PC-9 (cell line): ENCODE results near the gene GMNC. TPM values are rescaled to one million over a fixed set of nuclear protein-coding genes. Genes with fewer than 3 reads are reported as not detected.

Experiments
- BruUV-seq: library from RNA; stranded (reverse); fragments of 400-500 nt; replicated peaks from 2 replicates; lab custom pipeline; 2021; lab: Mats Ljungman, UMichigan
- CTCF ChIA-PET: fragments of 300-600 bp; sonication (Branson Sonifier 250); formaldehyde crosslinking; loops from one replicate; lab custom pipeline; 2022; ENCODE audit warnings: antibody characterized with exemption; lab: Charles Lee
- POLR2A ChIA-PET: fragments of 300-600 bp; sonication (Branson Sonifier 250); formaldehyde crosslinking; loops from one replicate; lab custom pipeline; 2022; ENCODE audit warnings: antibody characterized with exemption; ENCODE audit not compliant: unreplicated experiment; lab: Charles Lee
- DNase-seq, 2 experiments: peaks; one replicate each; pipeline versions ENCODE4 v3.0.0 to v3.0.0-alpha.2; 2015 to 2022; ENCODE audit warnings: mixed read lengths in 1 of 2
- H2AFZ ChIP-seq: fragments of 200-600 bp; sonication (generic); 2 replicates; pipeline ENCODE4 v1.8.1; 2017; ENCODE audit warnings: antibody characterized with exemption
- H3F3A ChIP-seq: fragments of 200-600 bp; sonication (generic); 2 replicates; pipeline ENCODE4 v1.8.1; 2017; ENCODE audit warnings: antibody characterized with exemption, mild to moderate bottlenecking, low read depth; ENCODE audit not compliant: insufficient read depth
- H3K27ac ChIP-seq: fragments of 200-600 bp; sonication (generic); 2 replicates; pipeline ENCODE4 v1.6.1; 2016; ENCODE audit warnings: mixed run types
- H3K27me3 ChIP-seq: fragments of 200-600 bp; sonication (generic); 2 replicates; pipeline ENCODE4 v1.6.1; 2016; ENCODE audit warnings: low read depth, mixed run types; ENCODE audit not compliant: insufficient read depth
- H3K36me3 ChIP-seq: fragments of 200-600 bp; sonication (generic); 2 replicates; pipeline ENCODE4 v1.6.1; 2016; ENCODE audit warnings: low read depth, mixed run types
- H3K4me1 ChIP-seq: fragments of 200-600 bp; sonication (generic); replicated peaks from 2 replicates; pipeline ENCODE4 v1.6.1; 2016; ENCODE audit warnings: mixed run types; ENCODE audit not compliant: insufficient read depth
- H3K4me2 ChIP-seq: fragments of 200-600 bp; sonication (generic); 2 replicates; pipeline ENCODE4 v1.6.1; 2017; ENCODE audit warnings: mixed run types
- H3K4me3 ChIP-seq: fragments of 200-600 bp; sonication (generic); 2 replicates; pipeline ENCODE4 v1.6.1; 2016; ENCODE audit warnings: mixed run types
- H3K79me2 ChIP-seq: fragments of 200-600 bp; sonication (generic); 2 replicates; pipeline ENCODE4 v1.6.1; 2017; ENCODE audit warnings: low read depth, mixed run types
- H3K9me2 ChIP-seq: fragments of 200-600 bp; sonication (generic); 2 replicates; pipeline ENCODE4 v1.8.1; 2017; ENCODE audit warnings: mild to moderate bottlenecking; ENCODE audit not compliant: insufficient read depth
- H3K9me3 ChIP-seq: fragments of 200-600 bp; sonication (generic); 2 replicates; pipeline ENCODE4 v1.8.1; 2016; ENCODE audit warnings: low read depth; ENCODE audit not compliant: insufficient read depth
- H4K20me1 ChIP-seq: fragments of 200-600 bp; sonication (generic); 2 replicates; pipeline ENCODE4 v1.8.1; 2017; ENCODE audit not compliant: insufficient read depth
- EZH2 ChIP-seq: fragments of 200-600 bp; sonication (generic); IDR thresholded peaks from 2 replicates; pipeline ENCODE4 v1.8.0; 2017; ENCODE audit warnings: antibody characterized with exemption, low read depth
- intact Hi-C: fragments of 100-400 bp; cut with micrococcal nuclease; formaldehyde crosslinking; loops from one replicate; pipeline ENCODE4 v1.10.0; 2022; ENCODE audit not compliant: unreplicated experiment
- total RNA-seq: library from RNA; stranded (reverse); gene quantifications from 2 replicates; pipeline ENCODE4 v1.2.3, GENCODE V29; 2021
- TF ChIP-seq, protein P1 (sequence below): fragments of 200-600 bp; sonication (generic); conservative IDR thresholded peaks from 2 replicates; pipeline ENCODE4 v1.6.1; 2017; ENCODE audit warnings: mixed run types, antibody characterized with exemption, mild to moderate bottlenecking, moderate library complexity

The GMNC gene
- total RNA-seq, 1 experiment from 2014 or later, result not detected

DNA sequence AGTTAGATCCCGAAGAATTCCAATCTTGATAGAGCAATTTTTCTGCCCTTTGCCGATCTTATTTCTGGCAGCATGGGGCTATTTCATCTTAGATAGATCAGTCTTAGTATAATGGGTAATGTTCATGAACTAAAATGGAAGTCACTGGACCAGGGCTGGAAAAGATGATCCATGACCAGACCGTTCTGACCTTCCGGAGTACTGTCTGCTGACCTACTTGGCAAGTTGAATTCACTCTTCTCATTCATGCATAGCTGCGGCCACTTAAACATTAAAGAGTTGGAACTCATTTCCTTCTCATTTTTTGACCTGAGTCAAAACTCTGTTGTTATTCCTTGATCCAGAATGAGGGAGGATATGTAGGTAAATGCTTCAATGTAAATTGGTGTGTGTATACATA lies 32.5 kb downstream of the GMNC start:
- ChIA-PET POLR2A (interaction anchor here (0.6 kb wide), 1 partner anchor 1585 kb away, joined by 5 read pairs; no protein-coding TSS in a partner anchor), CTCF (no interaction called here)
- intact Hi-C loops, result no loop called here
- Histone ChIP-seq H3K9me2 (no peaks in the 10 kb centered on the region), H3K36me3 (no peaks in the 10 kb centered on the region), H2AFZ (no peak overlapping the region), H3K79me2 (no peaks in the 10 kb centered on the region), H3K27ac (no peak overlapping the region), H3K4me2 (no peak overlapping the region), H3K4me1 (no peaks in the 10 kb centered on the region), H3F3A (no peaks in the 10 kb centered on the region), H3K27me3 (no peaks in the 10 kb centered on the region), H3K4me3 (no peak overlapping the region), H3K9me3 (no peaks in the 10 kb centered on the region), H4K20me1 (no peaks in the 10 kb centered on the region)
- TF ChIP-seq, protein P1, sequence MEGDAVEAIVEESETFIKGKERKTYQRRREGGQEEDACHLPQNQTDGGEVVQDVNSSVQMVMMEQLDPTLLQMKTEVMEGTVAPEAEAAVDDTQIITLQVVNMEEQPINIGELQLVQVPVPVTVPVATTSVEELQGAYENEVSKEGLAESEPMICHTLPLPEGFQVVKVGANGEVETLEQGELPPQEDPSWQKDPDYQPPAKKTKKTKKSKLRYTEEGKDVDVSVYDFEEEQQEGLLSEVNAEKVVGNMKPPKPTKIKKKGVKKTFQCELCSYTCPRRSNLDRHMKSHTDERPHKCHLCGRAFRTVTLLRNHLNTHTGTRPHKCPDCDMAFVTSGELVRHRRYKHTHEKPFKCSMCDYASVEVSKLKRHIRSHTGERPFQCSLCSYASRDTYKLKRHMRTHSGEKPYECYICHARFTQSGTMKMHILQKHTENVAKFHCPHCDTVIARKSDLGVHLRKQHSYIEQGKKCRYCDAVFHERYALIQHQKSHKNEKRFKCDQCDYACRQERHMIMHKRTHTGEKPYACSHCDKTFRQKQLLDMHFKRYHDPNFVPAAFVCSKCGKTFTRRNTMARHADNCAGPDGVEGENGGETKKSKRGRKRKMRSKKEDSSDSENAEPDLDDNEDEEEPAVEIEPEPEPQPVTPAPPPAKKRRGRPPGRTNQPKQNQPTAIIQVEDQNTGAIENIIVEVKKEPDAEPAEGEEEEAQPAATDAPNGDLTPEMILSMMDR, result no peak
- no peak for TF ChIP-seq EZH2
- no peak for DNase-seq
- no TSS peak for BruUV-seq

DNA sequence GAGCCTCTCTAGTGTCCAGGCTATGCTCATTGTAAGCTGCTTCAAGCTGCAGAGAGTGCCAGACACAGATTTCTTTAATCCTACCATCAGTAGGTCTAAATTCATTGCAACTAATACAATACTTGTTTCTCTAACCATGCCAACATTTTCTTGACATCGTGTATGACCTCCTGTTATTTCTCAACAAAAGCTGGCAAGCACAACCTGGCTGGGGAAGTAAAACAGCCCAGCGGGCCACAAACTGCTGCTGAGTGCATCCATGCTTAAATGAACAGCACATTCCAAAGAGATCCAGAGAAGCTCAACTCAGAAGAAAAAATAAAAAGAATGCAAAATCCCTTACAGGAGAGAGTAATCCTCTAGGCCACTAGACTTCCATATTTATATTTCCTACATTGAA lies 36.5 kb downstream of the GMNC start:
- POLR2A ChIA-PET, result no interaction called here
- Histone ChIP-seq H4K20me1 (no peaks in the 10 kb centered on the region), H3K9me3 (no peaks in the 10 kb centered on the region), H3K27ac (no peak overlapping the region), H3K9me2 (no peaks in the 10 kb centered on the region), H3K27me3 (no peaks in the 10 kb centered on the region), H3K4me1 (no peaks in the 10 kb centered on the region), H3K36me3 (no peaks in the 10 kb centered on the region), H3K79me2 (no peaks in the 10 kb centered on the region), H3K4me3 (no peak overlapping the region), H3F3A (no peaks in the 10 kb centered on the region), H3K4me2 (no peak overlapping the region), H2AFZ (no peak overlapping the region)
- TF ChIP-seq, protein P1, result no peak
- no peak for TF ChIP-seq EZH2
- CTCF ChIA-PET, result no interaction called here
- no peak for DNase-seq
- BruUV-seq, result no TSS peak
- intact Hi-C loops, result no loop called here

DNA sequence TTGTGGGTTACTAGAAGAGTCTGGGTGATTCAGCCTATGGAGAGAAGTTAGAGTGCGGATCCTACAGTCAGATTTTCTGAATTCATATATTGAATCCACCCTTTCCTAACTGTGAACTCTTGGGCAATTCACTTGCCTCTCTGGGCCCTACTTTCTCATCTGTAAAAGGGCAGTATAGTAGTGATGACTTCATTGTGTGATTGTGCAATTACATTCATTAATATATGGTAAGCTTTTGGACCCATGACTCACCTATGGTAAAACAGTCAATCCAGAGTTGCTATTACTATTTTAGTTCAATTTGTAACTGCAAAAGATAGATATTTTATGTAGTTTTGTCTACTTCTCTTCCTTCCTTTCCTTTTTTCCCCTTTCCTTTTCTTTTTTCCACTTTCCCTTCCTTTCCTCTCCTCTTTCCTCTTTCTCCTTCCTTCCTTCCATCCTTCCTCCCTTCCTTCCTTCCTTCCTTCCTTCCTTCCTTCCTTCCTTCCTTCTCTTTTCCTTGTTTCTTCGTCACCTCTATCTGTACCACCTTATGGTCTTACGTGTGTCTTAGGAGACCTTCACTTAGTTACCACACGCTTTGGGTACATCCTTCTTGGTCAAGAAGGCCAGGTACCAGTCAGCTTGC lies 37.0 kb downstream of the GMNC start:
- Histone ChIP-seq H4K20me1 (no peaks in the 10 kb centered on the region), H3K4me1 (no peaks in the 10 kb centered on the region), H3K4me2 (no peak overlapping the region), H3K9me3 (no peaks in the 10 kb centered on the region), H3K36me3 (no peaks in the 10 kb centered on the region), H2AFZ (no peak overlapping the region), H3F3A (no peaks in the 10 kb centered on the region), H3K79me2 (no peaks in the 10 kb centered on the region), H3K4me3 (no peak overlapping the region), H3K27me3 (no peaks in the 10 kb centered on the region), H3K9me2 (no peaks in the 10 kb centered on the region), H3K27ac (no peak overlapping the region)
- no peak for DNase-seq
- TF ChIP-seq, protein P1, result no peak
- TF ChIP-seq EZH2, result no peak
- CTCF ChIA-PET, result no interaction called here
- no TSS peak for BruUV-seq
- intact Hi-C loops, result no loop called here
- POLR2A ChIA-PET, result no interaction called here
